GM12801 (cell line): ENCODE measurements around the gene THOC5.

Experiments
- TF ChIP-seq, protein P1 (sequence below): IDR thresholded peaks from one replicate; pipeline ENCODE4 v1.5.1; 2011; ENCODE audit warnings: control low read depth; ENCODE audit not compliant: insufficient read length; ENCODE audit errors: extremely low read depth

Gene THOC5

DNA sequence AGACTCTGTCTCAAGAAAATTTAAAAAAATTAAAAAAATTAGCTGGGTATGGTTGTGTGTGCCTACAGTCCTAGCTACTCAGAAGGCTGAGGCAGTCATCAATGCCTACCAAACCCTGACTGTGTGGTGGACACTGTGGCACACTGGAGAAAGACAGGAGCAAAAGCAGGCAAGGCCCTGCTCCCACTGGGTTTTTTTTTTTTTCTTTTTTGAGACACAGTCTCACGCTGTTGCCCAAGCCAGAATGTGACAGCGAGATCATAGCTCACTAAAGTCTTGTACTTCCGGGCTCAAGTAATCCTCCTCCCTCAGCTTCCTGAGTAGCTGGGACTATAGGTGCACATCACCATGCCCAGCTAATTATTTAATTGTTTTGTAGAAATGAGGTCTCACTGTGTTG is 68.9 kb downstream of the THOC5 start:
- TF ChIP-seq, protein P1, sequence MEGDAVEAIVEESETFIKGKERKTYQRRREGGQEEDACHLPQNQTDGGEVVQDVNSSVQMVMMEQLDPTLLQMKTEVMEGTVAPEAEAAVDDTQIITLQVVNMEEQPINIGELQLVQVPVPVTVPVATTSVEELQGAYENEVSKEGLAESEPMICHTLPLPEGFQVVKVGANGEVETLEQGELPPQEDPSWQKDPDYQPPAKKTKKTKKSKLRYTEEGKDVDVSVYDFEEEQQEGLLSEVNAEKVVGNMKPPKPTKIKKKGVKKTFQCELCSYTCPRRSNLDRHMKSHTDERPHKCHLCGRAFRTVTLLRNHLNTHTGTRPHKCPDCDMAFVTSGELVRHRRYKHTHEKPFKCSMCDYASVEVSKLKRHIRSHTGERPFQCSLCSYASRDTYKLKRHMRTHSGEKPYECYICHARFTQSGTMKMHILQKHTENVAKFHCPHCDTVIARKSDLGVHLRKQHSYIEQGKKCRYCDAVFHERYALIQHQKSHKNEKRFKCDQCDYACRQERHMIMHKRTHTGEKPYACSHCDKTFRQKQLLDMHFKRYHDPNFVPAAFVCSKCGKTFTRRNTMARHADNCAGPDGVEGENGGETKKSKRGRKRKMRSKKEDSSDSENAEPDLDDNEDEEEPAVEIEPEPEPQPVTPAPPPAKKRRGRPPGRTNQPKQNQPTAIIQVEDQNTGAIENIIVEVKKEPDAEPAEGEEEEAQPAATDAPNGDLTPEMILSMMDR = no peak

DNA sequence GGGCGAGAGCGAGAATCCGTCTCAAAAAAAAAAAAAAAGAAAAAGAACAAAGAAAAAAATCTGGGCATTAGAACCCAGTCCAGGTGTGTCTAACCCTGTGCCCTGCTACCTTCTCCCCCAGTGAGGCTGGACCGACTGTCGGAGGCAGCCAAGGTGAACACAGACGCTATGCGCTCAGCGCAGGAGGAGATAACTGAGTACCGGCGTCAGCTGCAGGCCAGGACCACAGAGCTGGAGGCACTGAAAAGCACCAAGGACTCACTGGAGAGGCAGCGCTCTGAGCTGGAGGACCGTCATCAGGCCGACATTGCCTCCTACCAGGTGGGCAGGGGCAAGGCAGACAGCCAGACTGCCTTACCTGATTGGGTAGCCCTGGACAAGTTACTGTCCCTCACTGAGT is 70.3 kb downstream of the THOC5 start:
- TF ChIP-seq, protein P1 = no peak

DNA sequence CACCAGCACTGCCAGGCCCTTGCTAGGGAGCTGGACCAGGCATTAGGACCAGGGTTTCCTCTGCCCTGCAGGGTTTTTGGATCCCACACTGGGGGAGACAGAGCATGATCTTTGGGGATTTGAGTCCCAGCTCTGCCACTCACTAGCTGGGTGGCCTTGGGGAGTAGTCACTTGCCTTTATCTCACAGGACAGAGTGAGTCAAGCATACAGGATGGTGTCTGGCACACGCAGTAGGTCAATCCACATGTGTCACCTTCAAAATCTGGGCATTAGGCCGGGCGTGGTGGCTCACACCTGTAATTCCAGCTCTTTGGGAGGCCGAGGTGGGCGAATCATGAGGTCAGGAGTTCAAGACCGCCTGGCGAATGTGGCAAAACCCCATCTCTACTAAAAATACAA is 70.8 kb downstream of the THOC5 start:
- TF ChIP-seq, protein P1 = no peak

DNA sequence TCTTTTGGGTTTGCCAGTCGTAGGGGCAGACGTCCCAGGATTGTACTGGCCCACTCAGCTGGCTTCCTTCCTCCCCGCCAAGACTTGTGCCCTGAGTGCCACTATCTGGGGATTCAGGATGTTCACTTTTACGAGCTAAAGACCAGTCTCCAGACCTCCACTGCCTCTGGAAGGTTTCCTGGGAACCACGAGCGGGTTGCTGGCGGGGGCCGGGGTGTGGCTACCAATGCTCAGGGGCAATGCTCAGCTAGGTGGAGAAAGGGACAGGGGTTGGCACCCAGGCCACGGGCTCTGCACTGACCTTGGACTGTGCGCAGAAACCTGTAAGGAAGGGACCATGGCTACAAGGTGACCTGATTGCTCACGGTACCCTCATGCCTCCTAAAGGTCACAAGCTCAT is 71.3 kb downstream of the THOC5 start:
- TF ChIP-seq, protein P1 = no peak

DNA sequence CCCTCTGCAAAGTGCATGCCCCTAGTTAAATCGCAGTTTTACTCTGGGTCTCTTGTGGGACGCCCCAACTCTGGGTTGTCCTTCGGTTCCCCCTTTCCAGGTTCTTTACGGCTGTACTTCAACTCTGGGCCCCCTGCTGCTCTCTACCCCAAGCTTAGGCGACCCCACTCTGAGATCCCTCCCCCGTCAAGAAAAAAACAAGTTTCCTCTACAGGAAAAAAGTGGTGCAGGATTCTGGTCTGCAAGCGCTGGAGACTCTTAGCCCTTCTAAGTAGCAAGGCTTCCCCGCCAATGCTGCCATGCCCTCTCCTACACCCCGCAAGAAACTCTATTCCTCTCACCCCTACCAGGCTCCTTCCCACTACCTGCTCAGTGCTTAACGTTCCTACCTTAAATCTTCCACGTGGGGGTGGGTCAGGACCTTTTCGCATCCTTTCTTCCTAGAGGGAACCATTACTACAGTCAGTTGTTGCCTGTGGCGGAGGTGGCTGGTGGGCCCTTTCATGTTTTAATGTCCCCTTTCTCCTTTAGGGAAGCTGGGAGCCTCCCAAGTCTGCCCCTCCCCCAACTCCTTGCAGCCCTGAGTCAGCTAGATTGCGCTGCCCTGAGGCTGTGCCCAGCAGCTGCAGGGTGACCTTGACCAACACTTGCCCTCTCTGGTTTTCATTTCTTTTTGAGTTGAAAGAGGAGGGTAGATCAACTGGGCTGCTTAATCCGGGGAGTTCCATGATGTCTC is 72.1 kb downstream of the THOC5 start:
- TF ChIP-seq, protein P1 = no peak

DNA sequence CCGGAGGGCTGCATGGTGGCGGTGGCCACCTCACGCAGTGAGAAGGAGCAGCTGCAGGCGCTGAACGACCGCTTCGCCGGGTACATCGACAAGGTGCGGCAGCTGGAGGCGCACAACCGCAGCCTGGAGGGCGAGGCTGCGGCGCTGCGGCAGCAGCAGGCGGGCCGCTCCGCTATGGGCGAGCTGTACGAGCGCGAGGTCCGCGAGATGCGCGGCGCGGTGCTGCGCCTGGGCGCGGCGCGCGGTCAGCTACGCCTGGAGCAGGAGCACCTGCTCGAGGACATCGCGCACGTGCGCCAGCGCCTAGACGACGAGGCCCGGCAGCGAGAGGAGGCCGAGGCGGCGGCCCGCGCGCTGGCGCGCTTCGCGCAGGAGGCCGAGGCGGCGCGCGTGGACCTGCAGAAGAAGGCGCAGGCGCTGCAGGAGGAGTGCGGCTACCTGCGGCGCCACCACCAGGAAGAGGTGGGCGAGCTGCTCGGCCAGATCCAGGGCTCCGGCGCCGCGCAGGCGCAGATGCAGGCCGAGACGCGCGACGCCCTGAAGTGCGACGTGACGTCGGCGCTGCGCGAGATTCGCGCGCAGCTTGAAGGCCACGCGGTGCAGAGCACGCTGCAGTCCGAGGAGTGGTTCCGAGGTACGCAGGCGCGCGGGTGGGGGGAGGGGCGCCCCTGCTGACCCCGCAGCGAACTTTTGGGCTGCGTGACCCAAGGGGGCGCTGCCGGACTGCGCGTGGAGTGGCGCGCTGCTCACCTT is 72.9 kb downstream of the THOC5 start:
- TF ChIP-seq, protein P1 = no peak

DNA sequence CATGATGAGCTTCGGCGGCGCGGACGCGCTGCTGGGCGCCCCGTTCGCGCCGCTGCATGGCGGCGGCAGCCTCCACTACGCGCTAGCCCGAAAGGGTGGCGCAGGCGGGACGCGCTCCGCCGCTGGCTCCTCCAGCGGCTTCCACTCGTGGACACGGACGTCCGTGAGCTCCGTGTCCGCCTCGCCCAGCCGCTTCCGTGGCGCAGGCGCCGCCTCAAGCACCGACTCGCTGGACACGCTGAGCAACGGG is 73.4 kb downstream of the THOC5 start:
- TF ChIP-seq, protein P1 = no peak
